Activated B cell treated with CpG ODN at 0.5 μM for 24 hours (primary cell): ENCODE measurements around the gene MRPS27. TPM values are rescaled to one million over a fixed set of nuclear protein-coding genes. Genes with fewer than 3 reads are reported as not detected.

Experiments
- ATAC-seq: fragments of 200-7000 bp; cut with Tn5 transposase; one replicate; pipeline ENCODE4 v1.10.0; 2021; ENCODE audit warnings: low read depth, mild to moderate bottlenecking, moderate library complexity
- CTCF ChIA-PET: fragments of 350-600 bp; sonication (Branson Sonifier 250); formaldehyde crosslinking; loops from one replicate; lab custom pipeline; 2021; ENCODE audit warnings: antibody characterized with exemption; lab: Charles Lee
- POLR2A ChIA-PET: fragments of 350-600 bp; sonication (Branson Sonifier 250); formaldehyde crosslinking; loops from one replicate; lab custom pipeline; 2021; ENCODE audit warnings: antibody characterized with exemption; lab: Charles Lee
- DNase-seq: peaks from one replicate; pipeline ENCODE4 v3.0.0; 2022
- H3K27ac Mint-ChIP-seq: one replicate; pipeline ENCODE4 v1.8.0; 2020; ENCODE audit warnings: mixed read lengths
- H3K27me3 Mint-ChIP-seq: one replicate; pipeline ENCODE4 v1.8.0; 2021; ENCODE audit warnings: mixed read lengths
- H3K36me3 Mint-ChIP-seq: one replicate; pipeline ENCODE4 v1.8.0; 2021; ENCODE audit warnings: low read depth, mixed read lengths
- H3K4me1 Mint-ChIP-seq: one replicate; pipeline ENCODE4 v1.8.0; 2021; ENCODE audit warnings: mixed read lengths
- H3K4me3 Mint-ChIP-seq: one replicate; pipeline ENCODE4 v1.8.0; 2020; ENCODE audit warnings: mild to moderate bottlenecking, mixed read lengths
- H3K9me3 Mint-ChIP-seq: one replicate; pipeline ENCODE4 v1.8.0; 2020; ENCODE audit warnings: mixed read lengths
- CTCF ChIP-seq: fragments of 200-600 bp; IDR thresholded peaks from one replicate; pipeline ENCODE4 v1.8.0; 2022; ENCODE audit warnings: antibody characterized with exemption, mild to moderate bottlenecking
- intact Hi-C: fragments of 100-400 bp; cut with micrococcal nuclease; formaldehyde crosslinking; loops from one replicate; pipeline ENCODE4 v1.15.1; 2024
- total RNA-seq: library from RNA; stranded (reverse); gene quantifications from 2 replicates; pipeline ENCODE4 v1.2.3, GENCODE V29; 2022

The MRPS27 gene
- total RNA-seq, 1 donor from 2014 or later = 69.2 TPM

DNA sequence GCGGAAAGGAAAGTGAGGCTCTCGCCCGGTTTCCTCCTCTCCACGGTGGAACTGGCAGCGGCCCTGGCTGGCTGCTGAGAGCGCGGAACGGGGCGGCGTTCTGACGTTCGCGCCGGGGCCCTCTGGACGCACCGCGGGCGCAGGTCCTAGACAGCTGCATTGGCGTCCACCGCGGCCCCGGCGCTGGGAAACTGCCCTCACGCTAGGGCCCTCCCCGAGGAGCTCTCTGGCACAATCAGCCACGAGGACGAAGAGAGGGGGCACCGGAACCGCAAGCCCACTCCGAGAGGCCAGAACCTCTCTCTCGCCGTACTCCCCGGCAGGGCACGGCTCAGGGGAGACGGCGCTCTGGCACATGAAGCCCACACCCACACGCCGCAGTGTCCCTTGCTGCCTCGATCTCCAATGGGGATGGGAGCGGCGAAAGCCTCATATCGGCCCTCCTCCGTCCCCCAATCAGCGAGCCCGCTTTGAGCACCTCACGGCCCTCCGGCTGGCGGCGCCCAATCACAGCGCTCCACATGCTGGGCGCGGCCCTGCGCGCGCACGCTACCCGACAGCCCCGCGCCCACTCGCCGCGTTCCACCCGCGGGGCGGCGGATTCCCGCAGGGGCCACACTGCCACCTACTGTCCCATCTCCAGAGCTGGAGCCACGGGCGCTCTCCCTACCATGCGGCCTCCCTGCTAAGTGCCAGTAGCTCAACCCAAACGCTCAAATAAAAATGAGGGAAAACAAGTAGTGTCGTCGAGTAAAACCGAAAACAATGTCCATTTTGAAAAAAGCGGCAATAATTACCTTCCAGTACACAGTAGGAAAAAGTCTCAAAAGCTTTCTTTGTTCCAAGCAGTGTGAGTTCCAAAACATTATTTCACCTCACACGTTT is 11.8 kb downstream of the MRPS27 start:
- intact Hi-C loops = loop anchor here (1.0 to 10.0 kb wide), 13 partner anchors 10 to 1257 kb away; partner anchors contain the start of genes ANKRA2, BDP1, MCCC2 and MRPS27
- Mint-ChIP-seq H3K4me1 (peaks cover 46% of the 10 kb centered on the region), H3K27me3 (no peaks in the 10 kb centered on the region), H3K36me3 (peaks cover 38% of the 10 kb centered on the region), H3K27ac (peak overlapping the region; percentile 97), H3K4me3 (peak overlapping the region; percentile 92), H3K9me3 (no peaks in the 10 kb centered on the region)
- peak; percentile 95 for ATAC-seq
- TF ChIP-seq CTCF = peak; percentile 24
- CTCF ChIA-PET = interaction anchor here (0.6 to 2.5 kb wide), 21 partner anchors 9 to 832 kb away, joined by 3 to 28 read pairs (median 5); partner anchors contain the start of genes MRPS27 and PTCD2
- DNase-seq = peak; percentile 95
- POLR2A ChIA-PET = interaction anchor here (0.7 to 3.0 kb wide), 12 partner anchors 10 to 541 kb away, joined by 3 to 74 read pairs (median 6); partner anchors contain the start of genes MRPS27 and PTCD2

DNA sequence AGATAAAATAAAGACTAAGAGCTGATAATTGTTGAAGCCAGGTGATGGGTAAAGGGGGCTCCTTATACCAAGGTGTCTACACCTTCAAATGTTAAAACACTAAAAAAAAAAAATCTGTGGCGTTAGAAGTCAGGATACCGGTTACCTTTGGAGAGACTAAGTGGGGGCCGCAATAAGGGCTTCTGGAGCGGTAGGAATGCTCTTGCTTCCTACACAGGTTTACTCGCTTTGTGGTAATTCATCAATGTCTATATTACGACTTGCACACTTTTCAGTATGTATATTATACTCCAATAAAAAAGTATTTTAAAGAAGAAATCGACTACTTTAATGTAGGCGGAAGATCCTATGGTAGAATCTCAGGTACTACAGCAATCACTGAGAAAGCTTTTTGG is 12.5 kb downstream of the MRPS27 start:
- Mint-ChIP-seq H3K27ac (peak overlapping the region; percentile 97), H3K9me3 (no peaks in the 10 kb centered on the region), H3K27me3 (no peaks in the 10 kb centered on the region), H3K4me3 (peak overlapping the region; percentile 92), H3K4me1 (peaks cover 53% of the 10 kb centered on the region), H3K36me3 (peaks cover 33% of the 10 kb centered on the region)
- POLR2A ChIA-PET = interaction anchor here (0.6 to 3.0 kb wide), 11 partner anchors 9 to 855 kb away, joined by 3 to 74 read pairs (median 6); partner anchors contain the start of genes MRPS27 and PTCD2
- CTCF ChIA-PET = interaction anchor here (1.0 to 2.5 kb wide), 9 partner anchors 12 to 650 kb away, joined by 3 to 28 read pairs (median 5); partner anchors contain the start of genes MRPS27 and PTCD2
- DNase-seq = no peak
- ATAC-seq = no peak
- intact Hi-C loops = loop anchor here (5.0 to 10.0 kb wide), 4 partner anchors 510 to 850 kb away; partner anchors contain the start of genes BDP1 and TNPO1
- no peak for TF ChIP-seq CTCF

DNA sequence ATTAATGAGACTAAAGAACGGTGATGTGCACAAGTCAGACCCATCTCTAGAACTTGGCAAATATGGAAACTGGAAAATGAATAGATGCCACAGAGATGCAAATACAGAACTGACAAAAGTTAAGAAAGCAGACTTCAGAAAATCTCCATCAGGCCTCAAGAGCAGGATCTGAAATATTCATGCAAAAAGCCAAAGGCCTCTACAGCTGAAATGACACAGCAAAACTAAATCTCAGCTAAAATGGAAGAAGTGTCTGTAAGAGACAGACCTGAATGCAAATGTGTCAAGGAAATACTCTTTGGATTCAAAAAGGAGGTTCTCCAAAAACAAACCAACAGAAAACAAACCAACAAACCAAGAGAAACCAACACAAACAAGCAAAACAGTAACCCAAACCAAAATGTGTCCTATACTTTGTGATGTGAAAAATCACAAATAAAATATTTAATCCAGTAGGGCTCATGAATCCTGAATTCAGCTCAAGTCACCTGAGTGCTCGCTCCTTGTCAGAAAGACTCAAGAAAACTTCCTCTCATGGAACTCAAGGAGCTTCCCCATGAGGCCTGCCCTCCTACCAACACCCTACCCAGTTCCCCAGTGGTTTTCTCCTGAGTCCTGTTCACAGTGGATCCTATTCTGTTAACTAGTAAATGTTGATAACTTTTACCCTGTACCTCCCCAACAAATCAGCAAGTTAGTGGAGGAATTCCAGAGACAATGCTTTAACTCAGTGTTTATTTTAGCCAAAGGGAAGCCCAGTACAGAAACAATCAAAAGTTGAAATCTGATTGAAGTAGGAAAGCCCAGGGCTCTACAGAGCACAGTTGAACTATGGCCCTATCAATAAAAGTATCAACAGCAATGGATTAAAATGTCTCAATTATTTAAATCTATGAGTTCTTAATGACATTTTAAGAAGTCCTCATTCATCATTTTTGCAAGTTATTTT is 14.6 kb downstream of the MRPS27 start:
- Mint-ChIP-seq H3K27ac (peak overlapping the region; percentile 77), H3K4me1 (peaks cover 74% of the 10 kb centered on the region), H3K27me3 (no peaks in the 10 kb centered on the region), H3K36me3 (peaks cover 15% of the 10 kb centered on the region), H3K4me3 (peak overlapping the region; percentile 16), H3K9me3 (no peaks in the 10 kb centered on the region)
- ChIA-PET CTCF (interaction anchor here (1.0 to 1.2 kb wide), 2 partner anchors 15 to 25 kb away, joined by 3 read pairs; partner anchors contain the start of genes MRPS27 and PTCD2), POLR2A (interaction anchor here (0.9 to 2.1 kb wide), 5 partner anchors 11 to 544 kb away, joined by 3 to 8 read pairs (median 5); partner anchors contain the start of genes MRPS27 and PTCD2)
- intact Hi-C loops = loop anchor here (5.0 to 10.0 kb wide), 4 partner anchors 512 to 848 kb away; partner anchors contain the start of genes BDP1 and TNPO1
- TF ChIP-seq CTCF = no peak
- ATAC-seq = no peak
- DNase-seq = no peak

DNA sequence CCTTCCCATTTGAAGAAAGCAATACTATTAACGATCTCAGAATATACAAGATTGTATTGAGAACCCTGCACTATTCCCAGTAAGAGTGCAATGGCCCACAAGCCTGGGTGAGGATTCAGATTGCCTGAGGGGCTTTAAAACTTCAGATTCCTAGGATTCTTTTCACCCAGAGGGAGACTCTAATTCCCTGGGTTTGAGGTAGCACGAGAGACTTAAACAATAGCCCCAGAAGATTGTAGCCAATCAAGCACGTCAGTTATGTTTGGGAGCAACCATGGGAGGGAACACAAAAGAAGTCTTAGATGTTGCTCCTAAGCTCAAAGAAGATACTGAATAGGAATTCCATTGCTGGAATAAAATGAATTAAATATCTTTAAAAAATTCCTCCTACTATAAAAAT is 17.9 kb downstream of the MRPS27 start:
- intact Hi-C loops = loop anchor here (10.0 kb wide), 1 partner anchor 647 kb away; no protein-coding TSS in a partner anchor
- TF ChIP-seq CTCF = no peak
- peaks cover 91% of the 10 kb centered on the region for H3K4me1 Mint-ChIP-seq
- POLR2A ChIA-PET = interaction anchor here (1.1 to 2.4 kb wide), 3 partner anchors 10 to 18 kb away, joined by 3 to 10 read pairs (median 3); partner anchors contain the start of genes MRPS27 and PTCD2
- H3K36me3 Mint-ChIP-seq = peaks cover 6% of the 10 kb centered on the region
- ATAC-seq (no peak), DNase-seq (no peak)
- H3K27me3 Mint-ChIP-seq = no peaks in the 10 kb centered on the region
- H3K27ac Mint-ChIP-seq = peak overlapping the region; percentile 14
- no peaks in the 10 kb centered on the region for H3K9me3 Mint-ChIP-seq
- peak overlapping the region; percentile 29 for H3K4me3 Mint-ChIP-seq
- CTCF ChIA-PET = interaction anchor here (1.8 kb wide), 1 partner anchor 9 kb away, joined by 5 read pairs; no protein-coding TSS in a partner anchor
